Endometrium (tissue), 2 donors: Measurements from ENCODE around the gene CHFR.
"Not testable (repeated sequence)": the region's sequence is repeated elsewhere in the genome, so short reads cannot be mapped to it uniquely, and the experiment has no call there.

ENCODE experiments used
- FAIRE-seq: peaks from 2 replicates; lab custom pipeline; 2012; peaks lifted over from hg19 to GRCh38; lab: Jason Lieb, UNC
- donor health status: control.
- donor health status: control.

Gene CHFR

GRCh38 chr12:132874620-132875019 is 12.8 kb downstream of the CHFR start:
- not testable (repeated sequence) for FAIRE-seq

GRCh38 chr12:132874175-132874574 is 13.2 kb downstream of the CHFR start:
- FAIRE-seq: no peak

- FAIRE-seq: no peak
Observed at GRCh38 chr12:132873724-132874123, 13.7 kb downstream of the CHFR start.

GRCh38 chr12:132872975-132873421 is 14.4 kb downstream of the CHFR start:
- no peak for FAIRE-seq

GRCh38 chr12:132872073-132872855 is 15.1 kb downstream of the CHFR start:
- no peak for FAIRE-seq

GRCh38 chr12:132869551-132869950 is 17.9 kb downstream of the CHFR start:
- no peak for FAIRE-seq

- no peak for FAIRE-seq
Observed at GRCh38 chr12:132866251-132866828, 21.1 kb downstream of the CHFR start.

- no peak for FAIRE-seq
Observed at GRCh38 chr12:132861558-132861957, 25.8 kb downstream of the CHFR start.

- FAIRE-seq: no peak
Observed at GRCh38 chr12:132858718-132859266, 28.6 kb downstream of the CHFR start.

- not testable (repeated sequence) for FAIRE-seq
Observed at GRCh38 chr12:132857019-132857418, 30.4 kb downstream of the CHFR start.

GRCh38 chr12:132856581-132856980 is 30.8 kb downstream of the CHFR start:
- no peak for FAIRE-seq

GRCh38 chr12:132855211-132855610 is 32.2 kb downstream of the CHFR start:
- FAIRE-seq: not testable (repeated sequence)

GRCh38 chr12:132853285-132854092 is 33.9 kb downstream of the CHFR start:
- no peak for FAIRE-seq

- FAIRE-seq: no peak
Observed at GRCh38 chr12:132852496-132852895, 34.9 kb downstream of the CHFR start.

- FAIRE-seq: no peak
Observed at GRCh38 chr12:132851465-132851864, 35.9 kb downstream of the CHFR start.

GRCh38 chr12:132850291-132850690 is 37.1 kb downstream of the CHFR start:
- FAIRE-seq: no peak

- no peak for FAIRE-seq
Observed at GRCh38 chr12:132848521-132848920, 38.9 kb downstream of the CHFR start.

GRCh38 chr12:132847363-132848356 is 39.7 kb downstream of the CHFR start:
- FAIRE-seq: no peak

- FAIRE-seq: not testable (repeated sequence)
Observed at GRCh38 chr12:132844681-132845080, 42.7 kb downstream of the CHFR start.

GRCh38 chr12:132842449-132843045 is 44.9 kb downstream of the CHFR start:
- FAIRE-seq: no peak

GRCh38 chr12:132841151-132841550 is 46.3 kb downstream of the CHFR start:
- FAIRE-seq: no peak
